IMR-90 (cell line): ENCODE measurements around the gene ZNF654.

Experiments
- BHLHE40 ChIP-seq: fragments of 150-350 bp; IDR thresholded peaks from 2 replicates; pipeline ENCODE4 v1.6.1; 2016; ENCODE audit warnings: mild to moderate bottlenecking, low read depth, low read length
- RCOR1 ChIP-seq: IDR thresholded peaks from 2 replicates; pipeline ENCODE4 v1.6.1; 2012; ENCODE audit warnings: mild to moderate bottlenecking, low read length, improper control_type of control experiment; ENCODE audit not compliant: insufficient replicate concordance
- RFX5 ChIP-seq: IDR thresholded peaks from 2 replicates; pipeline ENCODE4 v1.8.0; 2012; ENCODE audit warnings: low read depth, mild to moderate bottlenecking, low read length, moderate library complexity
- TF ChIP-seq, protein P1 (sequence below): conservative IDR thresholded peaks from 2 replicates; pipeline ENCODE4 v1.5.1; 2012; ENCODE audit warnings: mild to moderate bottlenecking, low read depth, low read length, improper control_type of control experiment

DNA sequence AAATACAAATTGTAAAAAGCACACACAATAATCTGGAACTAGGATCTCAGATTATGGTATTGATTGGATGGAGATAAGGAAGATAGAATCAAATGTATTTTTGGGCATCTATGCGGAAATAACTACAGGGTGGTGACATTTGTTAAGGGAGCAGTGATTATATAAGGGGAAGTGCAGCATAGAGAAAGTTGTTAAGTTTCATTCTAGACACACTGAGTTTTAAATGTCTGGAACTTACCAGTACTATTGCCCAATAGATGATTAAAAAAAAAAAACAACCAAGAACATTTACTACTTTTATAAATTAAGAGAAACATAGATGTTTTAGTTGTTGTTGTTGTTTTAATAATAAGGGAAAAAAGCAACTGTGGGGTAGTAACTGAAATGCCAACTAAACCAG lies 58.6 kb downstream of the ZNF654 start:
- TF ChIP-seq, protein P1, sequence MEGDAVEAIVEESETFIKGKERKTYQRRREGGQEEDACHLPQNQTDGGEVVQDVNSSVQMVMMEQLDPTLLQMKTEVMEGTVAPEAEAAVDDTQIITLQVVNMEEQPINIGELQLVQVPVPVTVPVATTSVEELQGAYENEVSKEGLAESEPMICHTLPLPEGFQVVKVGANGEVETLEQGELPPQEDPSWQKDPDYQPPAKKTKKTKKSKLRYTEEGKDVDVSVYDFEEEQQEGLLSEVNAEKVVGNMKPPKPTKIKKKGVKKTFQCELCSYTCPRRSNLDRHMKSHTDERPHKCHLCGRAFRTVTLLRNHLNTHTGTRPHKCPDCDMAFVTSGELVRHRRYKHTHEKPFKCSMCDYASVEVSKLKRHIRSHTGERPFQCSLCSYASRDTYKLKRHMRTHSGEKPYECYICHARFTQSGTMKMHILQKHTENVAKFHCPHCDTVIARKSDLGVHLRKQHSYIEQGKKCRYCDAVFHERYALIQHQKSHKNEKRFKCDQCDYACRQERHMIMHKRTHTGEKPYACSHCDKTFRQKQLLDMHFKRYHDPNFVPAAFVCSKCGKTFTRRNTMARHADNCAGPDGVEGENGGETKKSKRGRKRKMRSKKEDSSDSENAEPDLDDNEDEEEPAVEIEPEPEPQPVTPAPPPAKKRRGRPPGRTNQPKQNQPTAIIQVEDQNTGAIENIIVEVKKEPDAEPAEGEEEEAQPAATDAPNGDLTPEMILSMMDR, result no peak
- TF ChIP-seq BHLHE40 (no peak), RFX5 (no peak), RCOR1 (no peak)
